GM21528 (cell line): ENCODE measurements around the gene TMEM63C.

Experiments used
- ATAC-seq: cut with Tn5 transposase; IDR thresholded peaks from one replicate; pipeline ENCODE4 v1.9.1; 2021; ENCODE audit warnings: mild to moderate bottlenecking, moderate library complexity; ENCODE audit not compliant: unreplicated experiment, low FRiP score

TMEM63C gene

GRCh38 chr14:77220246-77221017 lies 38.8 kb downstream of the TMEM63C start:
- no peak for ATAC-seq

DNA sequence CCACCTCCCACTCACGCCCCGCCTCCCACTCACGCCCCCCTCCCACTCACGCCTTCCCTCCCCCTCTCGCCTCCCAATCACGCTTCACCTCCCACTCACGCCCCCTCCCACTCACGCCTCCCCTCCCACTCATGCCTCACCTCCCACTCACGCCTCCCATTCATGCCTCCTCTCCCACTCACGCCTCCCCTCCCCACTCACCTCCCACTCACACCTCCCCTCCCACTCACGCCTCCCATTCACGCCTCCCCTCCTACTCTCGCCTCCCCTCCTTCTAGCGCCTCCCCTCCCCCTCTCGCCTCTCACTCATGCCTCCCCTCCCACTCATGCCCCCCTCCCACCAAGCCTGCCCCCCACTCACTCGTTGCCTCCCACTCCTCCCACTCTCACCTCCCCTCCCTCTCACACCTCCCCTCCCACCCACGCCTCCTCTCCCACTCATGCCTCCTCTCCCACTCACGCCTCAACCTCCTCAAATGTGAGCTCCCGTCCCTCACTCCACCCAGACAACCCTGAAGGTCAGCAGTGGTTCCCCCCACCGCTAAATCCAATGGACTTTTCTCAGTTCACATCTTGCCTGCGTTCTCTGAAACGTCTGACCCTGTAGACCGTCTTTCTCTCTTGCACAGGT lies 39.8 kb downstream of the TMEM63C start:
- no peak for ATAC-seq

GRCh38 chr14:77222546-77223225 lies 41.1 kb downstream of the TMEM63C start:
- no peak for ATAC-seq

- ATAC-seq: no peak
These were observed 42.6 kb downstream of the TMEM63C start for GRCh38 chr14:77224212-77224611.

DNA sequence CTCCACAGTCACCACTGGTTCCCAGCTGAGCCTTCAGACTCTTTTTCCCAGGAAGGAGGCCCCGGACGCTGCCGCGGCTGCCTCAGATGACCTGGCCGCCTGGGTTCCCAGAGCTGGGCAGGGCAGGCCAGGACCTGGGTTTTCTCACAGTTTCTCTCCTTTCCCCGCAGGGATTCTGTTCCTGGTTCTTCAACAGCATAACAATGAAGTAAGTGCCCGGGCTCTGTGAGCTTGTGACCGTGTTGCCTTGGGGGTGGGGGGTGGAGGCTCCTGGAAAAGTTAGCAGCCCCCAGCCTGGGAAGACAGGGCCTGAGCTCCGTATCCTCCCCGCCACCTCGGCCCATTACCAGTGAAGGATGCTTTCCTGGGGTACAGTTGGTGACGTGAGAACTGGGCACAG lies 43.7 kb downstream of the TMEM63C start:
- ATAC-seq: no peak

GRCh38 chr14:77225892-77226557 lies 44.4 kb downstream of the TMEM63C start:
- no peak for ATAC-seq

DNA sequence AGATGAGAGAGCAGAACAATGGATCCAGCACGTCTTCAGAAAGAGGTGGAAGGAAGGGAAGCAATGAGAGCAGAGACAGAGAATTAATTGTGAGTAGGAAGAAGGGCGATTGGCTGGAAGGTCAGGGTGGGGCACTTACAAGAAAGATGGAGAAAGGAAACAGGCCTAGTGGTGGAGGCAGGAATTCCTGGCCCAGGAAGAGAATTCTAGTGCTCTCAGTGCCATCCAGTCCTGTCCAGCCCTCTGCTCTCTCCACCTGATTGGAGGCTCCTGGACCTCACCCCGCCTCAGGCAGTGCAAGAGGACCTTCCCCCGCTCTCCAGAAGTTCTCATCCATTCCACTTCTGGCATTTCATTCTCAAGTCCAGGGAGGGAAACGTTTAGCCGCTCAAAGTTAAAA lies 46.5 kb downstream of the TMEM63C start:
- ATAC-seq: no peak

DNA sequence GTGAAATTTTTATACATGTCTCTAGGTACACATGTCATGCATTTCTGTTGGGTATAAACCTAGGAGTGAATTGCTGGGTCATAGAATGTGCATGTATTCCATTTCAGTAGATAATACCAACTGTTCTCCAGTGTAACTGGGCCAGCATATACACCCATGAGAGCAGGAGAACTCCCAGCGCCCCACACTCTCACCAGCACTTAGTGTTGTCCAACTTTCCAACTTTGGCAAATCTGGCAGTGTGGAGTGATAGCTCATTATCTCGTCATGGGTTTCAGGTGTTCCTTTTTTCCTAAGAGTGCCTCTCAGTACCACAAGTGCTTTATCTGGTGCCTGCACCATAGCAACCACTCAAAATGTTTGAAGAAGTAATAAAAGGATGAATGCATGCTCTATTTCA lies 49.3 kb downstream of the TMEM63C start:
- ATAC-seq: no peak

DNA sequence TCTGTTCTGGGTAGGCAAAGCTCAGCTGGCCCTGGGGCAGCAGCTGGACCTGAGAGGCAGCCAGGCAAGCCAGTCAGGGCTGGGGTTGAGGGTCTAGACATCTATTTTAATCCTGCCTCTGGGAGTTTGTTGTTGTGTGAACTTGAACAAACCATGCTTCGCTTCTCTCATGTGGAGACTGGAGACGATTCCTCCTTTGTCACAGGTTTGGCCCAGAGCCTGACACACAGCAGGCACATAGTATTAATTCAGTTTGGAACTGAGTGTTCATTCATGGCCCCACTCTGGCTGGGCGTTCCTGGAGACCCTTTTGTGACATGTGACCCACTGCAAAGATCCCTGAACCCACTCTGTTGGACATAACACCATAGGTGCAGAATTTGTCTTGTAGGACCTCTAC lies 50.1 kb downstream of the TMEM63C start:
- no peak for ATAC-seq

- no peak for ATAC-seq
These were observed 55.2 kb downstream of the TMEM63C start for GRCh38 chr14:77236814-77237213.

GRCh38 chr14:77238356-77238755 lies 56.8 kb downstream of the TMEM63C start:
- no peak for ATAC-seq

DNA sequence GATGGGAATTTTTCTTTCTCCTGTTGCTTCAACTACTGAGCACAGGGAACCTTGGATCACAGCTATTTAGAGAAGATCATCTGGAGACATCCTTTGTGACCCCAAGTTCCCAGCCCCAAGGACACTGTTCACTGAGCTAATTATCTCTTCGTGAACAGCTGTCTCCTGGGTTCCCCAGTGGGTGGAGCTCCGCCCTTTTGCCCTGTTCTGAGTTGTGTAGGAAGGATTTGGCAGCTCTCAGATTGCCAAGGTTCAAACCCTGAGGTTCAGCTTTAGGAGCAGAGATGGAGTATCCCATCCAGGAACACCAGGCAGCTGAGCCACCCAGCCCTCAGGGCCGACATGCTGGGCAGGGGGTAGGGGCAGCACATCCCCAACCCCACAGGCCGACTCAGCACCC lies 57.4 kb downstream of the TMEM63C start:
- ATAC-seq: no peak

- ATAC-seq: no peak
These were observed 57.8 kb downstream of the TMEM63C start for GRCh38 chr14:77239412-77239811.

DNA sequence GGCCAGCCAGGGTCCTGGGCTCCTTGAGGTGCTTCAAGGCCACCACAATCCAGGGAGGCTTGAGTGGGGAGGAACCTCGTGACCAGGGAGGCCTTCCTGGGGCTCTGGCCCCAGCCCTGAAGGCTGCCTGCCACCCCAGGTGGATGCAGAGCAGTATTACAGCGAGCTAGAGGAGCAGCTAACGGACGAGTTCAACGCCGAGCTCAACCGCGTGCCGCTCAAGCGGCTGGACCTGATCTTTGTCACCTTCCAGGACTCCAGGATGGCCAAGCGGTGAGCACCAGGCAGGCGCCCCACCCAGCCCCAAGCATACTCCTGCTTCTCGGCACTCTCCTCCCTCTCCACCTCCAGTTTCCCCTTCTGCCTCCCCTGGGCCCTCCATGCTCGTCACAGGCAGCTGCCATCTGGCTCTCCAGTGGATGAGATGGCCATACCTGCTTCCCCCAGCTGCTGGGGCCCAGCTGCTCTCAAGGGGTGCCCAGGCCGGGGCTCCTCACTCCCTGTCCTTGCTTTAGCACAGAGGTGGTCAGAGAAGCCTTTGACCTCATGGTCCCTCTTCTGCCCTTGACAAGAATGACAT lies 58.8 kb downstream of the TMEM63C start:
- no peak for ATAC-seq

DNA sequence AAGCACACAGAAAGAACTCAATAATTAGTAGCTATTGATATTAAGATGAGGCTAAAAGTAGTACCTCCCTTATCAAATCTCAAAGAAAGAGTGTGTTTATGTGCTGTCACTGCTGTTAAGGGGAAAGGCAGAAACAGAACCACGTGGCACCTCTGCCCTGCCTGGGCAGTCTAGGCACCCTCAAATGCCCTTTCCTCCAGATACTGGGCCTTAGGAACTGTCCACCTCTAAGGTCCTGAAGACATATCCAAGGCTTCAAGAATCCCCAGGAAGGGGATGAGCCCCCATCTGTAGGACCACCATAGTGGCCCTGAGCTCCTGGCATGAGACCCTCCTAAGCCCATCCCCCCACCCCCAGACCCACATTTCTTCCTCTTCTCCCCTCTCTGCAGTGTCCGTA lies 60.4 kb downstream of the TMEM63C start:
- no peak for ATAC-seq

DNA sequence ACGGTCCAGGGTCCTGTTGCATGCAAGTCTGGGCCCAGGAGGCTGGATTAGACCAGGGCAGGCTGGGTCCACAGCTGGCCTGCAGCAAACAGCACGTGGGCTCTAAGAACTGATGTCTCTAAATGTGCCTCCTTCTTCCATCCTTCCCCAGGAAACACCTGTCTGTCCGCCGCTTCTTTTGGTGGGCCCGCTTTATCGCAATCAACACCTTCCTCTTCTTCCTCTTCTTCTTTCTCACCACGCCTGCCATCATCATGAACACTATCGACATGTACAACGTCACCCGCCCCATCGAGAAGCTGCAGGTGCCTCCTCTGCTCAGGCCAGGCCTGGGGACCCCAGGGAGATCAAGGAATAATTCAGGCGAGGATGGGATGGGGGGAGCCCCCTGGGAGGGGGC lies 61.2 kb downstream of the TMEM63C start:
- ATAC-seq: no peak

DNA sequence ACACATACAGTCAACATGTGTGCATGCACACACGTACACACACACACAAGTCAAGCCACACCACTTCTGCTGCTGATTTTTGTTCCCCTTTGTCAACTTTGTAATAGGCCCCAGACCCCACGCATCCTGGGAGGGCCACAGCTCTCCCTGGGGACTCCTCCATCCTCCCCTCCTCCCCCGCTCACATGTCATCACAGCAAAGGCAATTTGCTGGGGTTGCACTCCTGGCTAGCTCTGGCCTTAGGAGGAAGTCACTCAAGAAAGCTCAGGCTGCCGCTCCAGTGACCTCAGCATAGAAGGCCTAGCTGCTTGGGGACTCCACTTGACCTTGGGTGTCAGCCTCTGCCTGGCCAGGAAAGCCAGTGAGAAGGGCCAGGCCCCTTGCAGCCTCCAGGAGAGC lies 62.3 kb downstream of the TMEM63C start:
- no peak for ATAC-seq

- ATAC-seq: no peak
These were observed 64.2 kb downstream of the TMEM63C start for GRCh38 chr14:77245820-77246219.

GRCh38 chr14:77246784-77247183 lies 65.2 kb downstream of the TMEM63C start:
- no peak for ATAC-seq

DNA sequence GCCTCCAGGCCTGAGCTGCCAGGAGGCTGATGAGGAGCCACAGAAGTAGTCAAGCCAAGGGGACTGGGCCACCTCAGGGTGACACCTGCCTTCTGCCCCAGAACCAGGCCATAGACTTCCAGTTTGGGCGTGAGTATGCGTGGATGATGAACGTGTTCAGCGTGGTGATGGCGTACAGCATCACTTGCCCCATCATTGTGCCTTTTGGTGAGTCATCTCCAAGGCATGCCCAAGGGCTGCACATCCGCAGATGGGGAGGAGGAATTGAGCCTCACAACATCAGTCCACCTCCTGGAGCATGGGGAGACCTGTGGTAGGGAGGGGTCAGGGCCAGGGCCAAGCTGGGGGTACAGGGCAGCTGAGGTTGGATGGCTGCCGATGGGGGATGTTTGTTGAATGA lies 67.1 kb downstream of the TMEM63C start:
- ATAC-seq: no peak

GRCh38 chr14:77249286-77249685 lies 67.7 kb downstream of the TMEM63C start:
- ATAC-seq: no peak
